Measurements from ENCODE around the gene CDH23. TPM values are rescaled to one million over a fixed set of nuclear protein-coding genes. Genes with fewer than 3 reads are reported as not detected.

CDH23 gene
- total RNA-seq, 3 donors from 2014 or later = 1.8 to 3.6 (median 3.0) TPM

DNA sequence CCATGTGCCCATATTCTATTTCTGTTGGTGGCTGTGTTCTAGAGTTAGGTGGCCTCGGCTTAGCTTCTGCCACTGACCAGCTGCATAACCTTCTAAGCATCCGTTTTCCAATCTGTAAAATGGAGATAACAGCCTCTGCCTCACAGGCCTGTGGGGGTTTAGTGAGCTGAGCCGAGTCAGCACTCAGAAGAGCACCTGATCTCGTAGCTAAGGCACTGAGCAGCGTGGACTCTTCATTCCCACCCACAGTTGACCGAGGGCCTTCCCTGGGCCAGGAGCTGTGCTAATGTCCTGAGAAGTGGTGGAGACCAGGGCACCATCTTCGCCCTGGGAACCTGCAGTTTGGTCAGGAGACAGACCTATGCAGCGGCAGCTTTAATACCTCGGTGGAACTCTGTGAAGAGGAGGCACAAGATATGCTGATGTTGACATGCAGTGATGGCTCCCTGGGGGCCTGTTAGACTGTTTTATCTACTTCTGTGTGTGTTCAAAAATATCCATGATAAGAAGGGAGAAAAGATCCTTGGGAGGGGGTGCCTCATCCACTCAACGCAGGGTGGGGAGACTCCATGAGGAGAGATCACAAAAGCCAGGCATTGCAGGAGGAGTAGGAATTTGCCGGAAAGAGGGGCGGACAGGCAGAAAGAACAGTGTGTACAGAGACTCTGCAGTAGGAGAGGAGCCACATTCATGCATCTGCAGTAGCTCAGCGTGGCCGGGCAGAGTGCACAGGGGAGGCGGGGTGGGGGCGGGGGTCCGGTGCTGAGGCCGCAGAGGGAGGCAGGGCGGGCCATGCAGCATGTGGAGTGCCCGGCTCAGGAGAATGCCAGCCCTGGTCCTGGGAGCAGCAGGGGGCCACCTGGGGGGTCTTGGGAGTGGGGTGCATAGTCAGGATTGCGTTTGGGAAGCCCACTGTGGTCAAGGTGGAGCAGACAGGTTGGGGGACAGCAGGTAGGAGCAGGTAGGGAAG lies 186.1 kb downstream of the CDH23 start:
- Histone ChIP-seq H3K4me1 (ENCODE audit: low read depth) (no peaks in the 10 kb centered on the region), H3K4me3 (no peak overlapping the region), H3K36me3 (ENCODE audit: low read depth) (no peaks in the 10 kb centered on the region), H3K9me3 (no peaks in the 10 kb centered on the region)
- DNase-seq (no peak), ATAC-seq (no peak)
- intact Hi-C loops (cut with DNase I, micrococcal nuclease) = no loop called here
- TF ChIP-seq, protein P1, sequence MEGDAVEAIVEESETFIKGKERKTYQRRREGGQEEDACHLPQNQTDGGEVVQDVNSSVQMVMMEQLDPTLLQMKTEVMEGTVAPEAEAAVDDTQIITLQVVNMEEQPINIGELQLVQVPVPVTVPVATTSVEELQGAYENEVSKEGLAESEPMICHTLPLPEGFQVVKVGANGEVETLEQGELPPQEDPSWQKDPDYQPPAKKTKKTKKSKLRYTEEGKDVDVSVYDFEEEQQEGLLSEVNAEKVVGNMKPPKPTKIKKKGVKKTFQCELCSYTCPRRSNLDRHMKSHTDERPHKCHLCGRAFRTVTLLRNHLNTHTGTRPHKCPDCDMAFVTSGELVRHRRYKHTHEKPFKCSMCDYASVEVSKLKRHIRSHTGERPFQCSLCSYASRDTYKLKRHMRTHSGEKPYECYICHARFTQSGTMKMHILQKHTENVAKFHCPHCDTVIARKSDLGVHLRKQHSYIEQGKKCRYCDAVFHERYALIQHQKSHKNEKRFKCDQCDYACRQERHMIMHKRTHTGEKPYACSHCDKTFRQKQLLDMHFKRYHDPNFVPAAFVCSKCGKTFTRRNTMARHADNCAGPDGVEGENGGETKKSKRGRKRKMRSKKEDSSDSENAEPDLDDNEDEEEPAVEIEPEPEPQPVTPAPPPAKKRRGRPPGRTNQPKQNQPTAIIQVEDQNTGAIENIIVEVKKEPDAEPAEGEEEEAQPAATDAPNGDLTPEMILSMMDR (IDR thresholded peaks at IDR 0.05) = no peak

GRCh38 chr10:71584461-71584860 lies 187.7 kb downstream of the CDH23 start:
- no peaks in the 10 kb centered on the region for H3K9me3 ChIP-seq
- intact Hi-C loops (cut with DNase I, micrococcal nuclease) = no loop called here
- no peaks in the 10 kb centered on the region for H3K4me1 ChIP-seq (ENCODE audit: low read depth)
- H3K36me3 ChIP-seq (ENCODE audit: low read depth) = no peaks in the 10 kb centered on the region
- TF ChIP-seq, protein P1 (IDR thresholded peaks at IDR 0.05) = no peak
- DNase-seq = no peak
- ATAC-seq = no peak
- H3K4me3 ChIP-seq = no peak overlapping the region

- intact Hi-C loops (cut with DNase I, micrococcal nuclease) = no loop called here
- H3K9me3 ChIP-seq = no peaks in the 10 kb centered on the region
- DNase-seq = no peak
- TF ChIP-seq, protein P1 (IDR thresholded peaks at IDR 0.05) = no peak
- H3K4me1 ChIP-seq (ENCODE audit: low read depth) = no peaks in the 10 kb centered on the region
- H3K4me3 ChIP-seq = no peak overlapping the region
- ATAC-seq = no peak
- H3K36me3 ChIP-seq (ENCODE audit: low read depth) = no peaks in the 10 kb centered on the region
These were observed 188.3 kb downstream of the CDH23 start for GRCh38 chr10:71584902-71585563.

DNA sequence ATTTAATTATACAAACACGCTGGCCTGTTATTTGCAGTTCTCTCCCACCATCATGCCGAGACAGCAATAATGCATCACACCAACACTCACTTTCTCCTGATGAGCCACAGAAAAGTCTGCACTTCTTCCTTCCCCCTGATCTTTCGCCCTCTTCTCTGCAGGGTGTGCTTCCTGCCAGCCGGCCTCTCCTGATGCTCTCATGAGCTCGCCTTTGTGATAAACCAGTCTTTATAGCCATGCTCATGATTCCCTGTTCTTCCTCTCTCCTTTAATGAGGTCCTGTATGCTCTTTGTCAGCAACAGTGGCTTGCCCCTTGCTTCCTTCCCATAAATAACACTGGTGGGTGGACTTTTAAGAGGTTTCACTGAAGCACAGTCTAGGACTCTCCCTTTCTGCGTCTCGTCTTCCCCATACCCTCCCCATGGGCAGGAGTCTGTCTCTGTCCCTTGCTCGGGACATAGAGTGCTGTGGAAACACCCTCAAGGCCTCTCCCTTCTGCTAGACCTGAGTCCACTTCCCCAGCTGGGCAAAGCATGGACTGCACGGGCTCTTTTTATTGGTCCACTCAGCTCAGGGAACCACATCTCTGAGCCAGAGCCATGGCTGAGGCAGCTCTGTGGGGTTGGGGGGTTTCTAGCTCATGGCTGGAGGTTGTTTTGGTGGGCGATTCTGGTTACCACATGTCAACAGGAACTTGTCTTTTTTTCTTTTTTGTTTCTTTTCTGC lies 189.0 kb downstream of the CDH23 start:
- ATAC-seq = peak; percentile 22
- Histone ChIP-seq H3K9me3 (no peaks in the 10 kb centered on the region), H3K4me3 (no peak overlapping the region), H3K36me3 (ENCODE audit: low read depth) (no peaks in the 10 kb centered on the region), H3K4me1 (ENCODE audit: low read depth) (no peaks in the 10 kb centered on the region)
- intact Hi-C loops (cut with DNase I, micrococcal nuclease) = no loop called here
- no peak for DNase-seq
- TF ChIP-seq, protein P1 (IDR thresholded peaks at IDR 0.05) = no peak

- no peaks in the 10 kb centered on the region for H3K9me3 ChIP-seq
- intact Hi-C loops (cut with DNase I, micrococcal nuclease) = no loop called here
- no peak for ATAC-seq
- no peak for DNase-seq
- H3K4me3 ChIP-seq = no peak overlapping the region
- no peaks in the 10 kb centered on the region for H3K4me1 ChIP-seq (ENCODE audit: low read depth)
- H3K36me3 ChIP-seq (ENCODE audit: low read depth) = no peaks in the 10 kb centered on the region
- TF ChIP-seq, protein P1 (IDR thresholded peaks at IDR 0.05) = no peak
These were observed 191.3 kb downstream of the CDH23 start for GRCh38 chr10:71587941-71588573.
